GM18870 (cell line): ENCODE measurements around the gene RBM19.

Experiments used
- ATAC-seq: cut with Tn5 transposase; IDR thresholded peaks from one replicate; pipeline ENCODE4 v1.9.1; 2021; ENCODE audit warnings: moderate library complexity; ENCODE audit not compliant: unreplicated experiment

The RBM19 gene

GRCh38 chr12:113988976-113989375, 22.9 kb upstream of the RBM19 start:
- no peak for ATAC-seq

- no peak for ATAC-seq
Measured at GRCh38 chr12:113988064-113988451, 21.9 kb upstream of the RBM19 start.

GRCh38 chr12:113987261-113988063, 21.3 kb upstream of the RBM19 start:
- ATAC-seq = no peak

- no peak for ATAC-seq
Measured at GRCh38 chr12:113984464-113984863, 18.3 kb upstream of the RBM19 start.

- ATAC-seq = no peak
Measured at GRCh38 chr12:113983777-113984448, 17.8 kb upstream of the RBM19 start.

GRCh38 chr12:113983265-113983664, 17.1 kb upstream of the RBM19 start:
- ATAC-seq = no peak

GRCh38 chr12:113981876-113982275, 15.8 kb upstream of the RBM19 start:
- no peak for ATAC-seq

- ATAC-seq = no peak
Measured at GRCh38 chr12:113980537-113981337, 14.6 kb upstream of the RBM19 start.

GRCh38 chr12:113980054-113980453, 13.9 kb upstream of the RBM19 start:
- ATAC-seq = no peak

- ATAC-seq = no peak
Measured at GRCh38 chr12:113978080-113978479, 12.0 kb upstream of the RBM19 start.

- ATAC-seq = no peak
Measured at GRCh38 chr12:113974006-113974405, 7.9 kb upstream of the RBM19 start.

- ATAC-seq = no peak
Measured at GRCh38 chr12:113973109-113973904, 7.2 kb upstream of the RBM19 start.

- no peak for ATAC-seq
Measured at GRCh38 chr12:113971392-113971791, 5.3 kb upstream of the RBM19 start.

GRCh38 chr12:113970211-113970610, 4.1 kb upstream of the RBM19 start:
- no peak for ATAC-seq

- no peak for ATAC-seq
Measured at GRCh38 chr12:113967368-113967767, 1.2 kb upstream of the RBM19 start.

GRCh38 chr12:113962733-113963132, 3.4 kb downstream of the RBM19 start:
- ATAC-seq = no peak

GRCh38 chr12:113961921-113962710, 4.0 kb downstream of the RBM19 start:
- ATAC-seq = no peak

- no peak for ATAC-seq
Measured at GRCh38 chr12:113960030-113960429, 6.1 kb downstream of the RBM19 start.

GRCh38 chr12:113959096-113959495, 7.0 kb downstream of the RBM19 start:
- ATAC-seq = no peak

GRCh38 chr12:113958108-113958507, 8.0 kb downstream of the RBM19 start:
- no peak for ATAC-seq
